HepG2 (cell line): ENCODE measurements around the gene NSD2. TPM values are rescaled to one million over a fixed set of nuclear protein-coding genes. Genes with fewer than 3 reads are reported as not detected.

Source experiments
- CENPT ChIP-seq: sonication (generic); formaldehyde crosslinking; IDR thresholded peaks from 2 replicates; pipeline ENCODE4 v1.8.0; 2022; ENCODE audit warnings: low read depth, mild to moderate bottlenecking, moderate library complexity, missing genetic modification reagents
- E2F2 ChIP-seq: sonication (generic); formaldehyde crosslinking; IDR thresholded peaks from 2 replicates; pipeline ENCODE4 v1.4.0; 2020; ENCODE audit warnings: missing genetic modification reagents, borderline replicate concordance
- ETV5 ChIP-seq: IDR thresholded peaks from 2 replicates; pipeline ENCODE4 v1.6.1; 2018; ENCODE audit warnings: missing biosample characterization, missing genetic modification reagents, inconsistent platforms, borderline replicate concordance
- GRHL1 ChIP-seq: sonication (generic); formaldehyde crosslinking; conservative IDR thresholded peaks from 2 replicates; pipeline ENCODE4 v1.8.0; 2022; ENCODE audit warnings: missing genetic modification reagents
- HOXA3 ChIP-seq: sonication (generic); formaldehyde crosslinking; IDR thresholded peaks from 2 replicates; pipeline ENCODE4 v1.5.0; 2020; ENCODE audit warnings: missing genetic modification reagents
- KIAA2018 ChIP-seq: sonication (generic); formaldehyde crosslinking; IDR thresholded peaks from 2 replicates; pipeline ENCODE4 v1.5.0; 2020; ENCODE audit warnings: mild to moderate bottlenecking, missing genetic modification reagents, borderline replicate concordance
- SIX4 ChIP-seq: sonication (generic); formaldehyde crosslinking; IDR thresholded peaks from 2 replicates; pipeline ENCODE4 v1.4.0; 2020; ENCODE audit warnings: missing genetic modification reagents
- TGIF2 ChIP-seq: IDR thresholded peaks from 2 replicates; pipeline ENCODE4 v1.6.1; 2016; ENCODE audit warnings: control low read depth, missing compliant biosample characterization
- ZBTB37 ChIP-seq: sonication (generic); formaldehyde crosslinking; IDR thresholded peaks from 2 replicates; pipeline ENCODE4 v1.4.0; 2020; ENCODE audit warnings: mild to moderate bottlenecking, missing genetic modification reagents
- ZMAT3 ChIP-seq: sonication (generic); formaldehyde crosslinking; conservative IDR thresholded peaks from 2 replicates; pipeline ENCODE4 v1.7.0; 2021; ENCODE audit warnings: missing genetic modification reagents
- ZNF256 ChIP-seq: sonication (generic); formaldehyde crosslinking; conservative IDR thresholded peaks from 2 replicates; pipeline ENCODE4 v1.4.0; 2020; ENCODE audit warnings: missing genetic modification reagents
- ZNF597 ChIP-seq: sonication (generic); formaldehyde crosslinking; IDR thresholded peaks from 2 replicates; pipeline ENCODE4 v1.5.0; 2020; ENCODE audit warnings: missing genetic modification reagents
- ZNF75D ChIP-seq: sonication (generic); formaldehyde crosslinking; IDR thresholded peaks from 2 replicates; pipeline ENCODE4 v1.8.1; 2023; ENCODE audit warnings: missing genetic modification reagents, mild to moderate bottlenecking, borderline replicate concordance
- polyA plus RNA-seq, 8 experiments: library from polyadenylated mRNA; depleted of rRNA in 3 of 8; stranded (reverse) in 7 of 8; unstranded in 1 of 8; fragments of >200 nt; fragmentation: Illumina TruSeq in 4 of 8; extraction: Trizol in 4 of 8; gene quantifications; 2 replicates each; pipeline versions ENCODE4 v1.2.1 to v1.2.3, GENCODE V29; 2011 to 2016; ENCODE audit warnings: low read depth in 4 of 8, missing spikeins in 1 of 8, mixed read lengths in 1 of 8; ENCODE audit not compliant: insufficient read depth in 1 of 8
- total RNA-seq, 5 experiments: library from RNA; depleted of rRNA; stranded (reverse); fragments of >200 nt; fragmentation: Illumina TruSeq; extraction: Trizol; gene quantifications; 2 replicates each; pipeline ENCODE4 v1.2.3, GENCODE V29; 2016; ENCODE audit warnings: low read depth in 1 of 5

The NSD2 gene
- total and polyA plus RNA-seq, 2 of the 13 experiments (the other 11 are each of a cell fraction or from before 2014, with no cell fraction given): 22.0 to 65.9 TPM

- TF ChIP-seq E2F2 (CRISPR knock-in tag) (peak; percentile 31; the same call in 1 of the 2 replicates), ZNF597 (no peak), SIX4 (CRISPR knock-in tag) (no peak), GRHL1 (CRISPR knock-in tag) (no peak), TGIF2 (0 out of 2 replicates have a peak, but pooled peaks have one; percentile 49), ETV5 (CRISPR knock-in tag) (peak; percentile 53; the same call in 1 of the 2 replicates), ZNF256 (CRISPR knock-in tag) (peak; percentile 46; the same call in 1 of the 2 replicates), HOXA3 (peak; percentile 92), KIAA2018 (CRISPR knock-in tag) (no peak), ZNF75D (CRISPR knock-in tag) (no peak), ZMAT3 (0 out of 2 replicates have a peak, but pooled peaks have one; percentile 16), CENPT (CRISPR knock-in tag) (no peak), ZBTB37 (CRISPR knock-in tag) (no peak)
Measured at GRCh38 chr4:1856071-1856942, 14.9 kb upstream of the NSD2 start, which contains the start of gene LETM1 (continued).
